Endothelial cell (in vitro differentiated cells): ENCODE measurements around the gene EXOSC10. TPM values are rescaled to one million over a fixed set of nuclear protein-coding genes. Genes with fewer than 3 reads are reported as not detected.
"Not testable (repeated sequence)": the region's sequence is repeated elsewhere in the genome, so short reads cannot be mapped to it uniquely, and the experiment has no call there.

ENCODE experiments used
- DNase-seq: peaks from one replicate; pipeline ENCODE4 v3.0.0; 2021; ENCODE audit warnings: low spot score
- H3K27ac Mint-ChIP-seq: one replicate; pipeline ENCODE4 v1.8.0; 2021; ENCODE audit warnings: mixed read lengths, inconsistent platforms; ENCODE audit not compliant: unreplicated experiment
- H3K27me3 Mint-ChIP-seq: one replicate; pipeline ENCODE4 v1.8.0; 2021; ENCODE audit warnings: mild to moderate bottlenecking, moderate library complexity, mixed read lengths, inconsistent platforms; ENCODE audit not compliant: unreplicated experiment
- H3K36me3 Mint-ChIP-seq: one replicate; pipeline ENCODE4 v1.8.0; 2021; ENCODE audit warnings: mild to moderate bottlenecking, low read depth, mixed read lengths, inconsistent platforms; ENCODE audit not compliant: unreplicated experiment
- H3K4me1 Mint-ChIP-seq: one replicate; pipeline ENCODE4 v1.8.0; 2021; ENCODE audit warnings: mild to moderate bottlenecking, mixed read lengths, inconsistent platforms; ENCODE audit not compliant: unreplicated experiment
- H3K4me3 Mint-ChIP-seq: one replicate; pipeline ENCODE4 v1.8.0; 2021; ENCODE audit warnings: mild to moderate bottlenecking, mixed read lengths, inconsistent platforms; ENCODE audit not compliant: unreplicated experiment
- H3K9me3 Mint-ChIP-seq: one replicate; pipeline ENCODE4 v1.8.0; 2021; ENCODE audit warnings: mixed read lengths, inconsistent platforms; ENCODE audit not compliant: unreplicated experiment
- CTCF ChIP-seq: fragments of 200-600 bp; sonication (generic); IDR thresholded peaks from one replicate; pipeline ENCODE4 v1.5.0; 2021; ENCODE audit warnings: antibody characterized with exemption; ENCODE audit not compliant: unreplicated experiment
- total RNA-seq: library from RNA; stranded (reverse); fragmentation: NEBNext Ultra II Directional; extraction: Animal tissue kit (Norgen Biotek cat#: 25700); gene quantifications from one replicate; pipeline ENCODE4 v1.2.1, GENCODE V29; 2021; ENCODE audit not compliant: unreplicated experiment

Gene EXOSC10
- total RNA-seq, 1 donor from 2014 or later = 80.6 TPM

GRCh38 chr1:11024874-11025203, 74.8 kb downstream of the EXOSC10 start:
- H3K4me3 Mint-ChIP-seq = no peak overlapping the region
- H3K27ac Mint-ChIP-seq = no peak overlapping the region
- H3K9me3 Mint-ChIP-seq = no peaks in the 10 kb centered on the region
- no peak for DNase-seq
- TF ChIP-seq CTCF = no peak
- peaks cover 2% of the 10 kb centered on the region for H3K27me3 Mint-ChIP-seq
- H3K4me1 Mint-ChIP-seq = no peaks in the 10 kb centered on the region
- peaks cover 43% of the 10 kb centered on the region for H3K36me3 Mint-ChIP-seq

DNA sequence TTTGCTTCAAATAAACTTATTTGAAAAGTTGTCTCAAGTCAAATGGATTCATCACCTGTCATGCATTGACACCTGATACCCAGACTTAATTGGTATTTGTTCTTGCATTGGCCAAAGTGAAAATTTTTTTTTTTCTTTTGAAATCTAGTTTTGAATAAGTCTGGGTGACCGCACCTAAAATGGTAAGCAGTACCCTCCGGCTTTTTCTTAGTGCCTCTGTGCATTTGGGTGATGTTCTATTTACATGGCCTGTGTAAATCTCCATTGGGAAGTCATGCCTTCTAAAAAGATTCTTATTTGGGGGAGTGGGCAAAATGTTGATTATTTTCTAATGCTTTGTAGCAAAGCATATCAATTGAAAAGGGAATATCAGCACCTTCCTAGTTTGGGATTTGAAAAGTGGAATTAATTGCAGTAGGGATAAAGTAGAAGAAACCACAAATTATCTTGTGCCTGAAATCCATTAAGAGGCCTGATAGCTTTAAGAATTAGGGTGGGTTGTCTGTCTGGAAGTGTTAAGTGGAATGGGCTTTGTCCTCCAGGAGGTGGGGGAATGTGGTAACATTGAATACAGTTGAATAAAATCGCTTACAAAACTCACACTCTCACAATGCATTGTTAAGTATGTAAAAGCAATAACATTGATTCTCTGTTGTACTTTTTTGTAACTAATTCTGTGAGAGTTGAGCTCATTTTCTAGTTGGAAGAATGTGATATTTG, 75.4 kb downstream of the EXOSC10 start:
- no peak for DNase-seq
- no peak overlapping the region for H3K27ac Mint-ChIP-seq
- no peak for TF ChIP-seq CTCF
- peaks cover 2% of the 10 kb centered on the region for H3K27me3 Mint-ChIP-seq
- H3K36me3 Mint-ChIP-seq = peaks cover 43% of the 10 kb centered on the region
- H3K4me3 Mint-ChIP-seq = no peak overlapping the region
- no peaks in the 10 kb centered on the region for H3K4me1 Mint-ChIP-seq
- no peaks in the 10 kb centered on the region for H3K9me3 Mint-ChIP-seq

GRCh38 chr1:11023201-11023600, 76.5 kb downstream of the EXOSC10 start:
- Mint-ChIP-seq H3K9me3 (no peaks in the 10 kb centered on the region), H3K27me3 (peaks cover 2% of the 10 kb centered on the region), H3K27ac (no peak overlapping the region), H3K36me3 (peaks cover 50% of the 10 kb centered on the region), H3K4me3 (peak overlapping the region; percentile 4), H3K4me1 (no peaks in the 10 kb centered on the region)
- no peak for DNase-seq
- no peak for TF ChIP-seq CTCF

DNA sequence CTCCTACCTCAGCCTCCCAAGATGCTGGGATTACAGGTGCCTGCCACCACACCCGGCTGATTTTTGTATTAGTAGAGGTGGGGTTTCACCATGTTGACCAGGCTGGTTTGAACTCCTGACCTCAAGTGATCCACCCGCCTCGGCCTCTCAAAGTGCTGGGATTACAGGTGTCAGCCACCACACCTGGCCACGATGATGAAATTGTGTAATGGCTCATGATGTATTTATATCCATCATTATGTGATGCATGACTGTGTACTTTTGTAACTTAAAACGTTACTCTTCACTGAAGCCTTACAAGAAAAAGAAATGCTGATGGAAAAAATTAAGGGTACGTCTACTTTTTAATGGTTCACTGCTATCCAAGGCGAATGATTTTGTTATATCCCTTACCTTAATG, 79.7 kb downstream of the EXOSC10 start:
- no peaks in the 10 kb centered on the region for H3K9me3 Mint-ChIP-seq
- no peak overlapping the region for H3K4me3 Mint-ChIP-seq
- TF ChIP-seq CTCF = no peak
- no peaks in the 10 kb centered on the region for H3K27me3 Mint-ChIP-seq
- no peak for DNase-seq
- H3K36me3 Mint-ChIP-seq = peaks cover 46% of the 10 kb centered on the region
- H3K27ac Mint-ChIP-seq = no peak overlapping the region
- H3K4me1 Mint-ChIP-seq = no peaks in the 10 kb centered on the region

GRCh38 chr1:11019358-11019757, 80.3 kb downstream of the EXOSC10 start:
- H3K4me1 Mint-ChIP-seq, H3K9me3 Mint-ChIP-seq, DNase-seq, H3K27ac Mint-ChIP-seq, H3K27me3 Mint-ChIP-seq, H3K4me3 Mint-ChIP-seq: not testable (repeated sequence)
- H3K36me3 Mint-ChIP-seq = peaks cover 50% of the 10 kb centered on the region

Other genes starting within 250 kb of the EXOSC10 start
- 161 TPM for gene TARDBP, start 87.2 kb downstream of the EXOSC10 start, total RNA-seq
- not detected for gene MASP2, start 52.6 kb downstream of the EXOSC10 start, total RNA-seq
- gene SRM, start 39.9 kb downstream of the EXOSC10 start, total RNA-seq = 51.0 TPM
- not detected for gene ANGPTL7, start 89.5 kb upstream of the EXOSC10 start, total RNA-seq
- 61.9 TPM for gene MTOR, start 162.7 kb upstream of the EXOSC10 start, total RNA-seq
- gene UBIAD1, start 173.3 kb upstream of the EXOSC10 start, total RNA-seq = 16.5 TPM